CD14-positive monocyte (primary cell): ENCODE results near the gene TMEM242. TPM values are rescaled to one million over a fixed set of nuclear protein-coding genes. Genes with fewer than 3 reads are reported as not detected.

Experiments
- DNase-seq, 3 donors: peaks; one replicate each; pipeline ENCODE4 v3.0.0-alpha.2; 2011 to 2022
- H2AFZ ChIP-seq: 2 replicates; pipeline ENCODE4 v1.6.0; 2012; ENCODE audit warnings: mild to moderate bottlenecking, low read depth, low read length, inconsistent platforms; ENCODE audit not compliant: insufficient read depth, poor library complexity, severe bottlenecking
- H3K27ac ChIP-seq, 2 donors: 1 replicate in 1 of 2; 2 replicates in 1 of 2; pipeline ENCODE4 v1.5.1; 2012 to 2013; ENCODE audit warnings: low read length in 2 of 2, control low read depth in 1 of 2, inconsistent platforms in 1 of 2, low read depth in 1 of 2, mild to moderate bottlenecking in 1 of 2
- H3K27me3 ChIP-seq, 2 donors: one replicate each; pipeline versions ENCODE4 v1.6.0 to v1.6.1; 2011 to 2013; ENCODE audit warnings: low read length in 2 of 2; ENCODE audit not compliant: control insufficient read depth in 2 of 2, insufficient read depth in 2 of 2
- H3K36me3 ChIP-seq, 2 donors: replicated peaks in 1 of 2; 1 replicate in 1 of 2; 2 replicates in 1 of 2; pipeline versions ENCODE4 v1.5.1 to v1.6.1; 2012 to 2013; ENCODE audit warnings: low read length in 2 of 2, control low read depth in 1 of 2, inconsistent platforms in 1 of 2, mild to moderate bottlenecking in 1 of 2; ENCODE audit not compliant: insufficient read depth in 2 of 2, control insufficient read depth in 1 of 2
- H3K4me1 ChIP-seq, 2 donors: 1 replicate in 1 of 2; 2 replicates in 1 of 2; pipeline versions ENCODE4 v1.5.1 to v1.6.1; 2012 to 2013; ENCODE audit warnings: low read length in 2 of 2, control low read depth in 1 of 2, inconsistent platforms in 1 of 2, mild to moderate bottlenecking in 1 of 2, moderate library complexity in 1 of 2; ENCODE audit not compliant: insufficient read depth in 2 of 2, control insufficient read depth in 1 of 2
- H3K4me2 ChIP-seq: replicated peaks from 2 replicates; pipeline ENCODE3; 2012; ENCODE audit warnings: low read length, moderate library complexity, mild to moderate bottlenecking; ENCODE audit not compliant: poor library complexity, severe bottlenecking; ENCODE audit errors: extremely low read depth
- H3K4me3 ChIP-seq, 3 experiments: fragments of 200-600 bp in 1 of 3; sonication (generic) in 1 of 3; replicated peaks in 1 of 3; 1 replicate in 2 of 3; 2 replicates in 1 of 3; pipeline ENCODE4 v1.5.1; 2011 to 2013; ENCODE audit warnings: low read length in 3 of 3, mild to moderate bottlenecking in 3 of 3, control low read depth in 2 of 3, low read depth in 2 of 3, inconsistent platforms in 1 of 3, moderate library complexity in 1 of 3
- H3K79me2 ChIP-seq: 2 replicates; pipeline ENCODE4 v1.6.0; 2012; ENCODE audit warnings: mild to moderate bottlenecking, control low read depth, inconsistent platforms, low read length, moderate library complexity; ENCODE audit not compliant: insufficient read depth
- H3K9ac ChIP-seq: 2 replicates; pipeline ENCODE4 v1.6.0; 2017; ENCODE audit warnings: low read length, mild to moderate bottlenecking; ENCODE audit not compliant: insufficient read depth, poor library complexity, severe bottlenecking
- H3K9me3 ChIP-seq, 2 donors: replicated peaks in 1 of 2; 1 replicate in 1 of 2; 2 replicates in 1 of 2; pipeline versions ENCODE4 v1.5.1 to v1.6.1; 2012 to 2013; ENCODE audit warnings: low read length in 2 of 2, control low read depth in 1 of 2; ENCODE audit not compliant: control insufficient read depth in 1 of 2, insufficient read depth in 1 of 2
- H4K20me1 ChIP-seq: 2 replicates; pipeline ENCODE4 v1.6.0; 2012; ENCODE audit warnings: mild to moderate bottlenecking, low read length, control low read depth, moderate library complexity; ENCODE audit not compliant: insufficient read depth
- H3K27ac Mint-ChIP-seq, 7 donors: one replicate each; pipeline ENCODE4 v1.8.0; 2020; ENCODE audit warnings: mild to moderate bottlenecking in 7 of 7, mixed read lengths in 7 of 7, moderate library complexity in 6 of 7, inconsistent platforms in 2 of 7
- H3K27me3 Mint-ChIP-seq, 3 donors: one replicate each; pipeline ENCODE4 v1.8.0; 2021 to 2022; ENCODE audit warnings: low read depth in 3 of 3, mild to moderate bottlenecking in 3 of 3, mixed read lengths in 3 of 3, moderate library complexity in 3 of 3, inconsistent platforms in 1 of 3
- H3K36me3 Mint-ChIP-seq, 2 donors: one replicate each; pipeline ENCODE4 v1.8.0; 2020; ENCODE audit warnings: mixed read lengths in 2 of 2, inconsistent platforms in 1 of 2, mild to moderate bottlenecking in 1 of 2
- H3K4me1 Mint-ChIP-seq: one replicate; pipeline ENCODE4 v1.8.0; 2020; ENCODE audit warnings: mild to moderate bottlenecking, mixed read lengths
- H3K4me3 Mint-ChIP-seq, 2 donors: one replicate each; pipeline ENCODE4 v1.8.0; 2020; ENCODE audit warnings: mild to moderate bottlenecking in 2 of 2, mixed read lengths in 2 of 2, moderate library complexity in 1 of 2
- H3K9me3 Mint-ChIP-seq, 7 donors: one replicate each; pipeline ENCODE4 v1.8.0; 2020 to 2022; ENCODE audit warnings: mixed read lengths in 7 of 7, mild to moderate bottlenecking in 6 of 7, moderate library complexity in 6 of 7, inconsistent platforms in 2 of 7
- WGBS: methylation state at CpG from one replicate; pipeline ENCODE4 v1.1.5; 2013; ENCODE audit warnings: missing lambda C conversion rate; ENCODE audit not compliant: insufficient coverage; 5-methylcytosine and 5-hydroxymethylcytosine counted together
- intact Hi-C, 2 donors: fragments of 100-400 bp; cut with micrococcal nuclease; formaldehyde crosslinking; loops; one replicate each; pipeline versions ENCODE4 v1.15.0 to v1.15.1; 2023
- polyA plus RNA-seq, 3 donors: library from polyadenylated mRNA; depleted of rRNA in 1 of 3; unstranded in 2 of 3; stranded (reverse) in 1 of 3; fragments of 300-500 nt in 2 of 3; fragments of >200 nt in 1 of 3; fragmentation: Illumina TruSeq in 2 of 3; gene quantifications; 1 replicate in 2 of 3; 2 replicates in 1 of 3; pipeline ENCODE4 v1.2.3, GENCODE V29; 2012 to 2021
- TF ChIP-seq, protein P1 (sequence below): fragments of 200-600 bp; IDR thresholded peaks from one replicate; pipeline ENCODE4 v1.8.0; 2022; ENCODE audit warnings: antibody characterized with exemption, mild to moderate bottlenecking

The TMEM242 gene
- polyA plus RNA-seq, 3 donors: 5.6 to 9.8 (median 8.3) TPM

DNA sequence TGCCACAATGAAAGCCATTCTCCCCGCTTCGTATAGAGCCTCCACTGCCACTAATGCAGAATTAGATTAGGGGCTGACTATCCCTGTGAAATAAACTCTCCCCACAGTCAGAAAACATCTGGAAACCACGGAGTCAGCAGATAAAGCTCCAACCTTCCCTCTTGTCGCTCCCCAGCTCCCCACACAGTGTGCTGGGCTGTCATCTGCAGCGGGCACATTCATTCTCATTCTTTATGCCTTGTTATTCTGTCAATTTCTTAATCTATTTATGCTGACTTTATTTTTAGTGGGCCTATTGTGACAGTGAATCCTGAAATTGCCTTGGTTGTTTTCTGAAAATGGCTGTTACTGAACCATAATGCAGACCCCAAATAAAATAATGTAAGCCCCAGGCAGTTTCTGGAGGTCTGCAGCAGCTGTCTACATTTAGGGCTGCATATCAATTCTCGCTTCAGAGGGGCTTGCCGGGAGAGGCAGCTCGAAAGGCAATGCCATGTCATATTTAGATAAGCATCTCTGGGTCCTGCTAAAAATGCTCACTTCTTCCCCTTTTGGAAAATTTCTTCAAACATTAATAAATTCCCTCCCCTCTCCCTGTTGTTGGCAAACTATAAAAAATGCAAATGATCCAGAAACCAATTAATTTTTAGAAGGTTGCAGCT, 71.6 kb downstream of the TMEM242 start:
- TF ChIP-seq, protein P1, sequence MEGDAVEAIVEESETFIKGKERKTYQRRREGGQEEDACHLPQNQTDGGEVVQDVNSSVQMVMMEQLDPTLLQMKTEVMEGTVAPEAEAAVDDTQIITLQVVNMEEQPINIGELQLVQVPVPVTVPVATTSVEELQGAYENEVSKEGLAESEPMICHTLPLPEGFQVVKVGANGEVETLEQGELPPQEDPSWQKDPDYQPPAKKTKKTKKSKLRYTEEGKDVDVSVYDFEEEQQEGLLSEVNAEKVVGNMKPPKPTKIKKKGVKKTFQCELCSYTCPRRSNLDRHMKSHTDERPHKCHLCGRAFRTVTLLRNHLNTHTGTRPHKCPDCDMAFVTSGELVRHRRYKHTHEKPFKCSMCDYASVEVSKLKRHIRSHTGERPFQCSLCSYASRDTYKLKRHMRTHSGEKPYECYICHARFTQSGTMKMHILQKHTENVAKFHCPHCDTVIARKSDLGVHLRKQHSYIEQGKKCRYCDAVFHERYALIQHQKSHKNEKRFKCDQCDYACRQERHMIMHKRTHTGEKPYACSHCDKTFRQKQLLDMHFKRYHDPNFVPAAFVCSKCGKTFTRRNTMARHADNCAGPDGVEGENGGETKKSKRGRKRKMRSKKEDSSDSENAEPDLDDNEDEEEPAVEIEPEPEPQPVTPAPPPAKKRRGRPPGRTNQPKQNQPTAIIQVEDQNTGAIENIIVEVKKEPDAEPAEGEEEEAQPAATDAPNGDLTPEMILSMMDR: no peak
- Mint-ChIP-seq H3K27ac (no peak overlapping the region), H3K4me1 (no peaks in the 10 kb centered on the region), H3K27me3 (peaks cover 0 to 8% (median 3%) of the 10 kb centered on the region in 3 donors), H3K4me3 (no peak overlapping the region), H3K9me3 (peaks cover 3 to 14% (median 7%) of the 10 kb centered on the region in 7 donors), H3K36me3 (no peaks in the 10 kb centered on the region)
- Histone ChIP-seq H4K20me1 (no peaks in the 10 kb centered on the region), H3K4me1 (no peaks in the 10 kb centered on the region), H3K36me3 (no peaks in the 10 kb centered on the region), H3K27me3 (no peaks in the 10 kb centered on the region), H2AFZ (no peak overlapping the region), H3K27ac (no peak overlapping the region), H3K4me2 (no peak overlapping the region), H3K4me3 (no peak overlapping the region), H3K79me2 (no peaks in the 10 kb centered on the region), H3K9ac (no peak overlapping the region), H3K9me3 (peaks cover 0 to 3% of the 10 kb centered on the region in 2 donors)
- intact Hi-C loops: no loop called here
- no peak for DNase-seq
- WGBS: 95% methylated on average over 5 of the region's 8 CpGs

DNA sequence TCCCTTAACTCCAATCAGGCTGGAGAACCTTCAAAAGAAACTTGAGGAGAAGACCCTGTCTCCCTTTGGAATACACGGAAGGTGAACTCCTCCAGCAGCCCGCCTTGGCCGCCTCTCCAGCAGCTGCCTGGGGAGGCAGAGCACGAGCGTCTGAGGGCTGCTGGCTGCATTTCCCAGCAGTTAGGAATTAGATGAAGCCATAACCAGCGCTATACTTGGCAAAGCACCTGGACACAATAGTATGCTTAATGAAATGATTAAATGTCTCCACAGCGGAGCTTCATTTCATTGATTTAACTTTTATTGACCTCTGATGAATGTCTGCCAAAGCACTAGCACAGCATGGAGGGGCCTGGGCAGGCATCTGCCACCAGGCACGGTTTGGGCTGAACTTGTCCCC, 73.5 kb downstream of the TMEM242 start:
- no peak overlapping the region for H3K9ac ChIP-seq
- no peak for DNase-seq
- no peaks in the 10 kb centered on the region for H3K79me2 ChIP-seq
- H2AFZ ChIP-seq: no peak overlapping the region
- H3K27ac ChIP-seq: no peak overlapping the region
- 92% methylated on average over 7 of the region's 8 CpGs for WGBS
- no peaks in the 10 kb centered on the region for H3K36me3 ChIP-seq
- no peaks in the 10 kb centered on the region for H3K4me1 Mint-ChIP-seq
- H3K36me3 Mint-ChIP-seq: no peaks in the 10 kb centered on the region
- H3K9me3 Mint-ChIP-seq: peaks cover 3 to 14% (median 7%) of the 10 kb centered on the region in 7 donors
- H4K20me1 ChIP-seq: no peaks in the 10 kb centered on the region
- no peak overlapping the region for H3K4me3 ChIP-seq
- H3K4me1 ChIP-seq: no peaks in the 10 kb centered on the region
- TF ChIP-seq, protein P1: no peak
- H3K4me3 Mint-ChIP-seq: no peak overlapping the region
- no peak overlapping the region for H3K4me2 ChIP-seq
- intact Hi-C loops: no loop called here
- peaks cover 0 to 3% of the 10 kb centered on the region in 2 donors for H3K9me3 ChIP-seq
- no peaks in the 10 kb centered on the region for H3K27me3 ChIP-seq
- H3K27me3 Mint-ChIP-seq: peaks cover 0 to 7% (median 3%) of the 10 kb centered on the region in 3 donors
- no peak overlapping the region for H3K27ac Mint-ChIP-seq
